AG08395 (cell line): ENCODE measurements around the gene SPINT2.
"Not testable (repeated sequence)": the region's sequence is repeated elsewhere in the genome, so short reads cannot be mapped to it uniquely, and the experiment has no call there.

ENCODE experiments used
- DNase-seq: peaks from one replicate; pipeline ENCODE4 v3.0.0; 2012; ENCODE audit warnings: mixed read lengths, low spot score

SPINT2 gene

DNA sequence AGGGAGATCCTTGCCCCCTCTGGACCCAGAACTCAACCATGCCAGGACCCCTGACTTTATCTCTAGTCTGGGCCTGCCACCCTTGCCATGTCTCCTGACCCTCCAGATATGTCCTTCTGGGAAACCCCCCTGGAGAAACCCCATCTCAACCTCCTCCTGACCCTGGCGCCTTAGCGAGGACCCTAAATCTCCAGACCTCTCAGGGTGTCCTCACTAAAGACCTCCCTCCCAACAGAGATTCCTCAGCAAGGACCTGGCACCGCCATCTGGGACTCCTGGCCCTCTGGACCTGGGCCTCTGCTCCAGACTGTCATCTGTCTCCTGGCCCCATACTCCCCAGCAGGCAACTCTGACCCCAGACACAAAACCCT is 56.6 kb downstream of the SPINT2 start:
- DNase-seq: no peak

DNA sequence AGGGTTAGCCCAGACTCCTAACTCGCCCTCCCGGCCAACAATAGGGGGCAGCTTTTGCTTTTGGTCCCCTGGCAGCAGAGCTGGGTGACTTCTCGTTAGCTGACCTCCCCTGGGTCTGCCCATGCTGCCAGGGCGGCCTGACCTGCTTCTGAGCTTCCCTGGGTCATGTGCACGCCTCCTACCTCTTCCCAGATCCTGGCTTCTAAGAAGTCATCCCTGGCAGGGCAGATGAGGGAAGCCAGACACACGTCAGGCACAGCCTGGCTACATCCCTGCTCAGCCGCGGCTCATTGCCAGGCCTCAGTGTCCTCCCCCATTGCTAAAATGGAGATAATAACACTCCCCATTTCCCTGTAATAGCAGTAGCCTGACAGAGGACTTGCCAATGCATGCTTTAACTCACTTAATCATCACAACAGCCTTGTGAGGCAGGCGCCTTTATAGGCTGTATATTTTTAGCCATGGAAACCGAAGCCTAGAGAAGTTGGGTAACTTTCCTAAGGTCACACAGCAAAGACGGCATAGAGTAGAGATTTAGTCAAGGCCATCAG is 57.3 kb downstream of the SPINT2 start:
- peak; percentile 31 for DNase-seq

DNA sequence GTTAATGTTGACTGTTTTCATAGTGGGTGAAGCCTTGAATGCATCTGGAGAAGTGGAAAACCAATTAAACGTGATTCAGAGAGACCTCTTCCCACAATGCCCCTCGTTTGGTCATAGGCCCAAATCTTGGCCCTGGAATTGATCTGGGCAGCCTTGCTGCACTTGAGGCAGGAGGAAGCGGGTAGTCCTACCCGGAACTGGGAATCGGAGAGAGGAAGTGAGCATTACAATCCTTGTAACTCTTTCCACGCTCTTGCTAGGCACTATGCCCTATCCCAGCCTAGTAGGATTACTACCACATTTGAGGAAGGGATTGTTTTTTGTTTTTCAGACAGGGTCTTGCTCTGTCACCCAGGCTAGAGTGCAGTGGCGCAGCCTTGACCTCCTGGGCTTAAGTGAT is 58.9 kb downstream of the SPINT2 start:
- no peak for DNase-seq

- DNase-seq: no peak
These were observed 60.1 kb downstream of the SPINT2 start for GRCh38 chr19:38324431-38324830.

DNA sequence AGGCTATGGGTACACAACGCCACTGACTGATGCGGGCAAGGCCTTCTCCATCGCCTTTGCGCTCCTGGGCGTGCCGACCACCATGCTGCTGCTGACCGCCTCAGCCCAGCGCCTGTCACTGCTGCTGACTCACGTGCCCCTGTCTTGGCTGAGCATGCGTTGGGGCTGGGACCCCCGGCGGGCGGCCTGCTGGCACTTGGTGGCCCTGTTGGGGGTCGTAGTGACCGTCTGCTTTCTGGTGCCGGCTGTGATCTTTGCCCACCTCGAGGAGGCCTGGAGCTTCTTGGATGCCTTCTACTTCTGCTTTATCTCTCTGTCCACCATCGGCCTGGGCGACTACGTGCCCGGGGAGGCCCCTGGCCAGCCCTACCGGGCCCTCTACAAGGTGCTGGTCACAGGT is 62.2 kb downstream of the SPINT2 start:
- no peak for DNase-seq

GRCh38 chr19:38329651-38330050 is 65.3 kb downstream of the SPINT2 start:
- no peak for DNase-seq

DNA sequence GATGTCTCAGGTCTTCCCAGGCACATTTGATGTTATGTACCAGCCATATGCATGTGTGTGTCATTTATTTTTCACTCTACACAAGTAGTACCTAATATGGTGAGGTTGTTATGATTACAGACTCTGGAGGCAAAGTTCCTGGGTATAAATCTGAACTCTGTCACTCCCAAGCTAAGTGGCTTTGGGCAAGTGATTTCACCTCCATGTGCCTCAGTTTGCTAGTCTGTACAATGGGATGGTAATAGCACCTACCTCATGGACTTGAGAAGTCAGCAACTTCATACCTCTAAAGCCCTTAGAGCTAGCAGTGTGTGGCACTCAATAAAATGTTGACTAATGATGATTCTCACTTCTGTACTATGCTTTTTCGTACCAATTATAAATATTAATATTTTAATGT is 67.4 kb downstream of the SPINT2 start:
- no peak for DNase-seq

- DNase-seq: no peak
These were observed 68.9 kb downstream of the SPINT2 start for GRCh38 chr19:38333245-38333644.

GRCh38 chr19:38335949-38336637 is 71.7 kb downstream of the SPINT2 start:
- peak; percentile 97 for DNase-seq

DNA sequence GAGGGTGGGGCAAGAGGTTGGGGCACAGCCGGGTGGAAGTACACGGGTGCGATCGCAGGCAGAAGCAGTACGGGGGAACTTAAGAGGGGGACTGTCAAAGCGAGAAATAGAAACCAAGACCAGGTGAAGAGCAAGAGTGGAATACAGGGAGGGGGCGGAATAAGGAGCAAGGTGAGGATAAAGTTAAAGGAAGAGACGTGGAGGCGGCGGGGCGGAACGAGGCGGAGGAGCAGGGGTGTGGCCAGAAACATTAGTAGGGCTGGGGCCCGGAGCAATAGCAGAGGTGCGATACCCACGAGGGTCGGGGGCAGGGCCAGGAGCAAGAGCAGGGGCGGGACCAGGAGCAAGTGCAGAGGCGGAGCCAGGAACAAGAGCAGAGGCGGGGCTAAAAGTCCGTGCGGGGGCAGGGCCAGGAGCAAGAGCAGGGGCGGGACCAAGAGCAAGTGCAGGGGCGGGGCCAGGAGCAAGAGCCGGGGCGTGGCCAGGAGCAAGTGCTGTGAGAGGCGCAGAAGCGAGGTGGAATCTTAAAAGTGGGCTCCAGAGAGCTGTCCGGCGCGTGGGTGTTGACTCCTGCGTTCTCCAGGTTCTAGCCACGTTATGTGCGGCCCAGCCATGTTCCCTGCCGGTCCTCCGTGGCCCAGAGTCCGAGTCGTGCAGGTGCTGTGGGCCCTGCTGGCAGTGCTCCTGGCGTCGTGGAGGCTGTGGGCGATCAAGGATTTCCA is 72.4 kb downstream of the SPINT2 start:
- DNase-seq: peak; percentile 90

GRCh38 chr19:38337360-38337653 is 72.9 kb downstream of the SPINT2 start:
- no peak for DNase-seq

DNA sequence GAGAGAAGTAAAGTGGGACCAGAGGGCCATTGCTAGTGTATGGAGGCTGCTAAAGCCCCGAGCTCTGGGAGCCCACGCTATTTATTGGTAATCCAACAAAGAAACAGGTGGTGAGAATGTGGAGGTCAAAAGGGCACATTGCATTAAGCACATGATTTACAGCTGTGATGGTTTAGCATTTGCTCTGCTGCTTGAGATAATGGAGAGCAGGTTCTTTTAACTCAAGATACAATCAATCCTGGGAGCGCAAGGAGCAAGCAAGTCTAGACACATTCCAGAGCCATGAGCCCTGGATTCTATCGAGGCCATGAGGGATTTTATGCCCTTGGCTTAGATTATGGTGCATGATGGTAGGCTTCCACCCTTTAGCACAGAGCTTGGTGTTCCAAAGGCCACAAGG is 74.6 kb downstream of the SPINT2 start:
- DNase-seq: not testable (repeated sequence)

GRCh38 chr19:38340927-38341326 is 76.6 kb downstream of the SPINT2 start:
- DNase-seq: no peak
